HG03521 (cell line): ENCODE results near the gene DDX39B.
"Not testable (repeated sequence)": the region's sequence is repeated elsewhere in the genome, so short reads cannot be mapped to it uniquely, and the experiment has no call there.

Source experiments
- ATAC-seq: cut with Tn5 transposase; IDR thresholded peaks from one replicate; pipeline ENCODE4 v1.9.1; 2021; ENCODE audit warnings: mild to moderate bottlenecking, moderate library complexity; ENCODE audit not compliant: unreplicated experiment

DDX39B gene

DNA sequence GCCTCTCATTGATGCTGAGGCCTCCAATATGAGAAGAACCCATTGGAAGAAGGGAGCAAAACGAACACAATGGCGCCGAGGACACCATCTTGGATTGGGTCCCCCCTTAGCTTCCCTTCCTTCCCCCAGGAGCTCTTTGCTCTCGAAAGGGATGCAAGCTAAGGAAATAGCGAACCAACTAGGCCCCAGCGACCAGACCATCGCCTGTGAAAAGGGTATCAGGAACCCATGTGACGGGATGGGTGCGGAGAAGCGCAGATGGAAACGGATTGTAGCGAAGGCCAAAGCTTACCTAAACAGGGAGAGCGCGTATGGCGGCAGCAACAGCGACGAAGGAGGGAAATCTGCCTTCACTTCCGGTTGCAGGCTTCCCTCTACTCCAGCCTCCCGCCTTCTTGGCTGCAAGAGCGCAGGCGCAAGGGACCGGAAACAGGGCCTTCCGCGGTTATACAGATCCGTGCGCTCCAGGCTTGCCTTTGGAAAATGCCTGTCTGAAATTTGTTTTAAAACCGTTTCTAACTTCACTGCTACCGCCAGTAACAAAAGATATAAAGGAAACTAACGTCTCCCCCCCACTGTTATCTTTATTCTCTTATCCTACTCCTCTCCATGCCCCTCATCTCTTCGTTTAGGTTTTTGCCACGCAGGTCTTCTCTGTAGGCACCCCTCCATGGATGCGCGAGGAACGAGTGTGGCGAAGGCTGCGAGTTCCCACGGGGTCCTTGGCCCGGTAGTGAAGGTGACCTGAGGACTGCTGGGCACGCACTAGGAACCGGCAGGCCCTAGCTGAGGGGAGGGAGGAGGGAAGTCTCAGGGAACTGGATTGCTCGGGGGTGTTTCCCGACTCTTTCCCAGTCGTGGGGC lies at the start of gene DDX39B:
Gene DDX39B, minus strand, starts transcription at position 346 of the 864 bp plus-strand sequence. CDS start 1,471 bp downstream, outside the sequence.
- ATAC-seq: peak; percentile 61

DNA sequence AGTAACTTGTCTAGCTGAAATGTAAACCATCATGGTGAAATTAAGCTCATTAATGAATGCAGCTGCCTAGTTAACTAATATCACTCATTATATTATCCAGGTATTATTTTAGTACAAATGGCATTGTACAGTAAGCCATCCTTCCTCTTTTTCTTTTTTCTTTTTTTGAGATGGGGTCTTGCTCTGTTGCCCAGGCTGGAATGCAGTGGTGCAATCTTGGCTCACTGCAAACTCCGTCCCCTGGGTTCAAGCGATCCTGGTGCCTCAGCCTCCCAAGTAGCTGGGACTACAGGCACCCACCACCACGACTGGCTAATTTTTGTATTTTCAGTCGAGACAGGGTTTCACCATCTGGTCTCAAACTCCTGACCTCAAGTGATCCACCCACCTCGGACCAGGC lies 48.9 kb upstream of the DDX39B start:
- not testable (repeated sequence) for ATAC-seq

DNA sequence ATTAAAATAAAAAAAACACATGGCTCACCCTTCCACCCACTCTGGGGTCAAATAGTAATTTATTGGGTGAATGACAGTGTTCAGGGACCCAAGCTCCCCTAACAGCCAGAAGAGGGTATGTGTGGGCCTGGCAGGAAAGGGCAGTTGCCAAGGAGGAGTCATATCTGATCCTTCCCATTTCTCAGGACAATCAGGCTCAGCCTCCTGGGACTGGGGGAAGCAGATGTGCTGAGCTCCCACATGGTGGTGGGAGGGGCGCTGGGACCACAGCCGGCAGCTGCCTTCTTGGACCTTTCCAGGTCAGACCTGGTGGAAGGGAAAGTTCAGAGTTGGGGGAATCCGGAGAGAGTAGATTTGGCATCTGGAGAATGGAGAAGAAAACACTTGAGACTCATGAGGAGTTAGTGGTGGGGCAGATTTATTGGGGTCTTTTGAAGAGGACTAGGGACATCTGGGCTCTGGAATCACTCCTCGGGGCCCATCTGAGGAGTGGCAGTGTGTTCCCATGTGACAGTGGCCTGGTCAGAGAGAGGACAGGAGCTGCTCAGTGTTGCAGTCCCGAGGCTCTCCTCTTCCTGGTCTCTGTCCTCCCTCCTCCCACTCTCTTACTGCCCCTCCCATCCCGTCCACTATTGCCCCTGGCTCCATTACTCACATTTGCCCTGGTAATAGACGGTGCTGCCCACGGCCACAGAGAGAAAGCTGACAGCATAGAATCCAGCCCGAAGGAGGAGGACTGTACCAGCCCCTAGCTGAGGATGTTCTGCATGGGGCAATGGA lies 47.3 kb upstream of the DDX39B start:
- ATAC-seq: no peak

DNA sequence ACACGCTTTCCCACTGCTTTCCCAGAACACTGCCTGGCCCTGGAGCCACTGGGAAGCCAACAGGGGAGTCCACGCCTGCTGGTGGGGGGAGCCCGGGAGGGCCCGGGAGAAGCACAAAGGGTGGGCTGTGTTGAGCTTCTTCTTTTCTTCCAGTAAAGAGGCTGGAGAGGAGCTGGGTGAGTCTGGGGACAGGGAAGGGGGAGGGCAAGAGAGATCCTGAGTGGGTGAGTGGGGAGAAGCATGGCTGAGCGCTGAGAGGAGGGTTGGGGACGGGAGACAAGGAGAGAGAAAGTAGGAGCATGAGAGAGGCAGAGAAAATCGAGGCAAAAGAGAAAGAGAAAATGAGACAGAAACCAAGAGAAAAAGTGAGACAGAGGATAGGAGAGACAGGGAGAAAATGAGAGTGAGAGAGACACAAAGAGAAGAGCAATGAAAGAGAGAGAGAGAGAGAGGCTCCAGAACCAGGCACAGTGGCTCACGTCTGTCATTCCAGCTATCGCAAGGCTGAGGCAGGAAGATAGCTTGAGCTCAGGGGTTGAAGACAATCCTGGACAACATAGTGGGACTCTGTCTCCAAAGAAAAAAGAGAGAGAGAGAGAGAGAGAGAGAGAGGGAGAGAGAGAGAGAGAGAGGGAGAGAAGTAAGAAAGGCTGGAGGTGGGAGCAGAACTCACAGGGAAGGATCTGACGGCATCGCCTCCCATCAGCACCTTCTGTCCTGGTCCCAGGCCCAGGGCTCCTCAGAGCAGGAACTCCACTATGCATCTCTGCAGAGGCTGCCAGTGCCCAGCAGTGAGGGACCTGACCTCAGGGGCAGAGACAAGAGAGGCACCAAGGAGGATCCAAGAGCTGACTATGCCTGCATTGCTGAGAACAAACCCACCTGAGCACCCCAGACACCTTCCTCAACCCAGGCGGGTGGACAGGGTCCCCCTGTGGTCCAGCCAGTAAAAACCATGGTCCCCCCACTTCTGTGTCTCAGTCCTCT lies 46.3 kb upstream of the DDX39B start:
- no peak for ATAC-seq

DNA sequence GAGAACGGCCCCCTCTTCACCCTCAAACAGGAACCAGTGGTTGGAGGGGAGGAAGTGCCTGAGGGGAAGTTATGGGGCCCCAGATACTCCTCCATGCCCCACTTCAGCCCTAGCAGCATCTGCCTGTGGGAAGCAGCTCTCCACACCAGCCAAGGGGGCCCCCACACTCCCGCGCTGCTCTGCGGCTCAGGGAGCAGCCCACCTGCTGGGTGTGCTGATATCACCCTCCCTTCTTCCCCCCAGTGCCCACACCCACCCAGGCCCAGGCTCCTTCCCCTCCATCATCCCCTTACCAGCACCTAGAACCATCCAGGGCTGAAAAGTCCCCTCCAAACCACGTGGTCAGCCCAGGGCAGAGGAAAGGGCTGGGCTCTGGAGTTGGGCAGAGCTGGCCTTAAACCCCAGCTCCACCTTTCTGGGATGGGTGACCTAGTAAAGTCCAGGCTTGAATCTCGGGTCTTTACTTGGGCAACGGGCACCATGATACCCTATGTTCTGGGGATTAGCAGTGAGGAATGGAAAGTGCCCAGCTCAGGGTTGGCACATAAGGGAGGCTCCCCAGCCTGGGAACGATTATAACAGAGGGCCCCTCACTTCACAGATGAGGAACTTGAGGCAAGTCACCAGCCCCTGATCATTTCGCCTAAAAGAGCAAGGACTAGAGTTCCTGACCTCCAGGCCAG lies 44.9 kb upstream of the DDX39B start:
- ATAC-seq: no peak

DNA sequence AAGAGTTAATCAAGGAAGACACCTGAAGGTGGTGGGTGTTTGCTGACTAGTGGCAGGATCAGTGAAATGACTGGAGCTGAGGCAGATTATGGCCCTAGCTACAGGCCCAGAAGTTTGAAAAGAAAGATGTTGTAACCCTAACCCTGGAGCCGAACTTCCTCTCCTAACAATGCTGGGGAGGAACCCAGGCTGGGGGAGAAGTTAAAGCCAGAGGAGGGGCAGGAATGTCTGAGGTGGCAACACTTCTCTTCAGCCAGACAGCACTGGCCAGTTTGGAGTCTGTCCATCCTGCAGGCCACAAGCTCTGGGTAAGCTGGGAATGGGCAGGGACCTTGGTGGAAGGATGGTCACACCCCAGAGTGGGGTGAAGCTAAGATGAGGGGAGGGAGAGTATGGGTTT lies 44.2 kb upstream of the DDX39B start, which contains the start of gene LST1:
Gene LST1, plus strand, starts transcription at position 270 of the 400 bp plus-strand sequence. CDS start 1,023 bp downstream, outside the sequence.
- no peak for ATAC-seq

DNA sequence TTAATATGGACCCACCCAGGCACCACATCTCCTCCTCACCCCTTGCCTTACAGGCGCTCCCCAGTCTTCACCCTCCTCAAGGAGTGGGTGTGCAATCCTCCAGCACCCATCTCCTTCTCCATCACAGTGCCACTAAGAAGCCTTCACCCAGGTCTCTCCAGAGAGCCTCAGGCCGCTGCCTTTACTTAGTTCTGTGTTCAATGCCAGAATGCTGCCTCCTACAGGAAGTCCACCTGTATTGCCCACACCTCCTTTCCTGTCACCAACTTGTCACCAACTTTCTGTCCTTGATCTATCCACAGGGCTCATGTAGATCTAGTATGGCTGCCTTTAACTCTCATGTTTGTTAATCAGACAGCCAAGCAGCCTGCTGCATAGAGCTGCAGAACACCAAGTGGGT lies 43.7 kb upstream of the DDX39B start:
- no peak for ATAC-seq

DNA sequence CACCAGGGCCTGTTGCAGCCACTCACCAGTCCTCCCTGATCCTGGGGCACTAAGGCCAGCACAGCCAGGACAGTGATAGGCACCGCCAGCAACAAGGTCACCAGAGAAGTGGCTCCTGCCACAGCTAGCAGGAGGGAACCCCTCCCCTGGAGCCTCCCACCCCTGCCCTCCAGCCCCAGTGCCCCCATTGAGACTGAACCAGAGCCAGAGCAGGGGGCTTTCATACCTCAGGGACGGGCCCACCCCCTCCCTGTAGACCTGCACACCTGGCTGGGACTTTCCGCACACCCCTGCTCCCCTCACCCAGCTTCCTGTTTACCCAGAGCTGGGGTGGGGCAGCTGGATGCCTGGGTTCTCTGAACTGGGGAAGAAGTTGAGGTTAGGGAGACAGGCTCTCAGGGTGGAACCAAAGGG lies 40.4 kb upstream of the DDX39B start, which contains the start of gene LTB:
Gene LTB, minus strand, starts transcription at position 195 of the 414 bp plus-strand sequence. Its CDS starts 7 bp downstream, at position 188.
- no peak for ATAC-seq

DNA sequence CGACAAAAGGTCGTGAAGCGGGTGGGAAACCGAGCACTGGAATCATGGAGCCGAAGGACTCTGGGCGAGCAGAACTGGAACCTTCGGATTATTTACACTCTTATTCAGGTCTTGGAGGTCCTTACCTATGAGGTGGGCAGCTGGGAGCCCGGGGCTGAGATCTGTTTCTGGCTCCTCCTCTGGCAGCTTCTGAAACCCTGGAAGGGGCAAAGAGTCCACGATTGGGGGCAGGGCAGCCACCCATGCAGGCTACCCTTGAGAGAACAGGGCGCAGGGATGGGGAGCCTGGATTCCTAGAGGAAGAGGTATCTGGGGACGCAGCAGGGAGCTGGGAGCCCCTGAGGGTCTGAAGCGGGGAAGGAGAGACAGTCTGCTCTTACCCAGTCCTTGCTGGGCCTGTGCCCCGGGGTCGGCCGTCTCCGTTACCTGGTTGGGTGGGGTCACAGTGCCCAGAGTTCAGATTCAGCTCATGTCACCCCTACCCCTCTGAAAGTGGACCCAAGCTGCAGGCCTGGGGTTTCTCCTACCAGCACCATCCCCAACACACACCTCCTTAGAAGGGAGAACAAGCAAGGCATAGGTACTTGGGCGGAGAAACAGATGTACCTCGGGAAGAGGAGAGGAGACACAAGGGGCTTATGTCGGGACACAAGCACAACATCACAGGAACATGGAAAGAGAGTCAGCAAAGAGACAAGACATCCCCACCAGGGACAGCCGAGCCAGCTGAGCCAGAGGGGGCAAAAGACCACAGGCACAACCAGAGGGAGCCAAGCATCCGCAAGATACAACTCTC lies 39.8 kb upstream of the DDX39B start:
- ATAC-seq: no peak

DNA sequence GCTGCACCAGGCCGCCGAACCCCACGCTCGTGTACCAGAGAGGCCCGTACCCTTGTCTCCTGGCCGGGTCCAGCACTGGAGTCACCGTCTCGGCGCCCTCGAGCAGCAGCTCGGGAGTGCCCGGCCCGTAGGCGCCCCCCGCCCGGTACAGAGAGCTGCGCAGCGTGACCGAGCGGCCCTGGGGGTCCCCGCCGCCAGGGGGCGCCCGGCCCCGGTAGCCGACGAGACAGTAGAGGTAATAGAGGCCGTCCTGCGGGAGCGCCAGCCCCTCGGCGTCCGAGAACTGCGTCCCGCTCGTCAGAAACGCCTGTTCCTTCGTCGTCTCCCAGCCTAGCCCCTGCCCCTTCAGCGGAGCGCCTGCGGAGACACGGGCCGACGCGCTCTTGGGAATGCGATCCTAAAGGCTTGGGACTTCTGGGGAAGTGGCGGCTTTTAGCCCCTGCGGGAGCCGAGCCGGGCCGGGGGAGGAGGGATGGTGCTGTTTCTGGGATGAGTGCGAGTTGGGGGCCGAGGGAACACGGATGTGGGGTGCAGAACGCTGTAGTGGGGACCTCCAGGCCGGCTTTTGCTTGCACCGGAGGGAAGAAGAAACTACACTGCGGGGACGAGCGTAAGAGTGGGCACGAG lies 39.1 kb upstream of the DDX39B start:
- peak; percentile 65 for ATAC-seq

DNA sequence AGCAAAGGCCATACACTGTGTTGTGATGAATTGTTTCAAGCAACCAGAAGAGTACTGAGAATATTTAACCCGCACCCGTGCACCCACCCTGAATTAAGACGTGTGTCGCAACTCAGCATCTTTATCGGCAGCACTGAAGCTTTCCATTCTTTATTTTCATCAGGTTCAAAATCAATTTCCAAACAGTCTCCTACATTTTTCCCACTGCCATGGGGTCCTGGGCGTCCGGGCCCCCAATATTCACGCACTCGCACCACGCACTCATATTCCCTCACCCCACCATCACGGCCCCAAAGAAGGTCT lies 38.6 kb upstream of the DDX39B start:
- ATAC-seq: no peak

DNA sequence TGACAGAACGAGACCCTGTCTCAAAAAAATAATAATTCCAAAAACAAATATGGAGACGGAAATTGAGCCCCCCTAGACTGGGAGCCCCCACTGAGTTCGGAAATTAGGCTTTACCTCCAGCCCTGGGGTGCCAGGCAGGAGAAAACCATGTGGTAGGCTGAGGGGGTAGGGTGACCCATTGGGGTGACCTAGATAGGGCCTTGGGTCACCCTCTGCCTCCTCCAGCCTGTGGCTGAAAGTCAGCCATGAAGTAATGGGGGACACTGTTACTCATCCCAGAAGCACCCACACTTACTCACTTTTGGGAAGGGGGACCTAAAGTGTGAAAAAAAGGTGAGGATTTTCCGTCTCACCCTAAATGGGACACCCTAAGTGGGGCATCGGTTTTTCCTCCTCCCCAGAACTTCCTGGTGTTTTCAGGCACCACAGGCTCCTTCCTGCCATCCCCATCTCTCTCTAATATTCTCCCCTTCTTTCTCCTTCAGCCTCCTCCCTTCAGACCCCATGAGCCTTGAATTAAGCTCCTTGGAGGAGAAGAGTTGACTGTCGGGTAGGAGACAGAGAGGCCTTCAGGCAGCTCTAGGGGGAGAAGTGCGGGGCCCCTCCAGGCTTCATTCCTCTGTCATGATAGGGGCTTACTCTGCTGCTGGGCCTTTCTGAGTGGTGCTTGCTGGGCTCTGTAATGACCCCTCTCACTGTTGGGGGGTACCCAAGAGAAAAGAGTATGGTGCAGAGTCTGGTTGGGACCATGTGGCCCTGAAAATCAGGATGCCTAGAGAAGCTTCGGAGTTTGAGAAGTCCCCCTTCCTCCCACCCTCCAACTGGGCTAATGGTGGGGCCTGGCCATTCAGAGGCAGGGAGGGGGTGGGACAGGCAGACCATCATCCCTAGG lies 38.0 kb upstream of the DDX39B start:
- no peak for ATAC-seq

DNA sequence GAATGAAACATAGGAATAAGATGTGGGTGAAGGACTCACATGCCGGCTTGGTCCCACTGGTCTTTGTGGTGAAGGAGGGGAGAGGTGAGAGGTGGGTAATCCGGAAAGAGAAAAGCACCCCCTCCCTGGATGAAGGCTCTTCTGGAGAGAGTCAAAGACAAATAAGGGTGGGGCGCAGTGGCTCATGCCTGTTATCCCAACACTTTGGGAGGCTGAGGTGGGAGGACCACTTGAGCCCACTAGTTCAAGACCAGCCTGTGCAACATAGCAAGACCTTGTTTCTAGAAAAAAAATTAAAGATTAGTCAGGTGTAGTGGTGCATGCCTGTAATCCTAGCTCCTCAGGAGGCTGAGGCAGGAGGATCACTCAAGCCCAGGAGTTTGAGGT lies 37.3 kb upstream of the DDX39B start:
- no peak for ATAC-seq

DNA sequence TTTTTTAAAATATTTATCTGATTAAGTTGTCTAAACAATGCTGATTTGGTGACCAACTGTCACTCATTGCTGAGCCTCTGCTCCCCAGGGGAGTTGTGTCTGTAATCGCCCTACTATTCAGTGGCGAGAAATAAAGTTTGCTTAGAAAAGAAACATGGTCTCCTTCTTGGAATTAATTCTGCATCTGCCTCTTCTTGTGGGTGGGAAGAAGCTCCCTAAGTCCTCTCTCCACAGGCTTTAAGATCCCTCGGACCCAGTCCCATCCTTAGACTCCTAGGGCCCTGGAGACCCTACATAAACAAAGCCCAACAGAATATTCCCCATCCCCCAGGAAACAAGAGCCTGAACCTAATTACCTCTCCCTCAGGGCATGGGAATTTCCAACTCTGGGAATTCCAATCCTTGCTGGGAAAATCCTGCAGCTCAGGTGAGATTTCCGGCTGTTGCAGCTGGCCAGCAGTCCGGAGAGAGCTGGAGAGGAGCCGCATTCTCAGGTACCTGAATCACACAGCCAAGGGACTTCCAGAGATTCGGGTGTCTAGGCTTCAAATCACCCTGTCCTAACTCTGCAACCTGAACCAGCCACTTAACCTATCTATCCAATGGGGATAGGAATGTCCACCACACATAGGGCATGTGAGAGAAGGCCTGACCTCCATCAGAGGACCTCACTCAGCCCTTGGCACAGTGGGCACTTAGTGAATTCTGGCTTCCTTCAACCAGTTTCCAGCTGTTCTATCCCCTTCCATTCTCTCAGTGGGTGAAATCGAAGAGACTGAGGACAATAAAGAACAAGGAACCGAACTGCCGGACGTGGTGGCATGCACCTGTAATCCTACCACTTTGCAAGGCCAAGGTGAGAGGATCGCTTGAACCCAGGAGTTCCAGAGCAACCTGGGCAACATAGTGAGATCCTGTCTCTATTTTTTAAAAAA lies 36.6 kb upstream of the DDX39B start:
- ATAC-seq: no peak

DNA sequence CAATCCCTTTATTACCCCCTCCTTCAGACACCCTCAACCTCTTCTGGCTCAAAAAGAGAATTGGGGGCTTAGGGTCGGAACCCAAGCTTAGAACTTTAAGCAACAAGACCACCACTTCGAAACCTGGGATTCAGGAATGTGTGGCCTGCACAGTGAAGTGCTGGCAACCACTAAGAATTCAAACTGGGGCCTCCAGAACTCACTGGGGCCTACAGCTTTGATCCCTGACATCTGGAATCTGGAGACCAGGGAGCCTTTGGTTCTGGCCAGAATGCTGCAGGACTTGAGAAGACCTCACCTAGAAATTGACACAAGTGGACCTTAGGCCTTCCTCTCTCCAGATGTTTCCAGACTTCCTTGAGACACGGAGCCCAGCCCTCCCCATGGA lies 35.8 kb upstream of the DDX39B start:
- no peak for ATAC-seq

DNA sequence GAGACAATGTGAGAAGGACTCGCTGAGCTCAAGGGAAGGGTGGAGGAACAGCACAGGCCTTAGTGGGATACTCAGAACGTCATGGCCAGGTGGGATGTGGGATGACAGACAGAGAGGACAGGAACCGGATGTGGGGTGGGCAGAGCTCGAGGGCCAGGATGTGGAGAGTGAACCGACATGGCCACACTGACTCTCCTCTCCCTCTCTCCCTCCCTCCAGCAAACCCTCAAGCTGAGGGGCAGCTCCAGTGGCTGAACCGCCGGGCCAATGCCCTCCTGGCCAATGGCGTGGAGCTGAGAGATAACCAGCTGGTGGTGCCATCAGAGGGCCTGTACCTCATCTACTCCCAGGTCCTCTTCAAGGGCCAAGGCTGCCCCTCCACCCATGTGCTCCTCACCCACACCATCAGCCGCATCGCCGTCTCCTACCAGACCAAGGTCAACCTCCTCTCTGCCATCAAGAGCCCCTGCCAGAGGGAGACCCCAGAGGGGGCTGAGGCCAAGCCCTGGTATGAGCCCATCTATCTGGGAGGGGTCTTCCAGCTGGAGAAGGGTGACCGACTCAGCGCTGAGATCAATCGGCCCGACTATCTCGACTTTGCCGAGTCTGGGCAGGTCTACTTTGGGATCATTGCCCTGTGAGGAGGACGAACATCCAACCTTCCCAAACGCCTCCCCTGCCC lies 35.2 kb upstream of the DDX39B start:
- ATAC-seq: no peak
